SW 1271 (cell line): ENCODE results near the gene OSBPL6.
"Not testable (repeated sequence)": the region's sequence is repeated elsewhere in the genome, so short reads cannot be mapped to it uniquely, and the experiment has no call there.

ENCODE experiments used
- DNase-seq, 2 experiments: peaks; one replicate each; lab custom pipeline; 2025; lab: John Stamatoyannopoulos, UW

Gene OSBPL6

DNA sequence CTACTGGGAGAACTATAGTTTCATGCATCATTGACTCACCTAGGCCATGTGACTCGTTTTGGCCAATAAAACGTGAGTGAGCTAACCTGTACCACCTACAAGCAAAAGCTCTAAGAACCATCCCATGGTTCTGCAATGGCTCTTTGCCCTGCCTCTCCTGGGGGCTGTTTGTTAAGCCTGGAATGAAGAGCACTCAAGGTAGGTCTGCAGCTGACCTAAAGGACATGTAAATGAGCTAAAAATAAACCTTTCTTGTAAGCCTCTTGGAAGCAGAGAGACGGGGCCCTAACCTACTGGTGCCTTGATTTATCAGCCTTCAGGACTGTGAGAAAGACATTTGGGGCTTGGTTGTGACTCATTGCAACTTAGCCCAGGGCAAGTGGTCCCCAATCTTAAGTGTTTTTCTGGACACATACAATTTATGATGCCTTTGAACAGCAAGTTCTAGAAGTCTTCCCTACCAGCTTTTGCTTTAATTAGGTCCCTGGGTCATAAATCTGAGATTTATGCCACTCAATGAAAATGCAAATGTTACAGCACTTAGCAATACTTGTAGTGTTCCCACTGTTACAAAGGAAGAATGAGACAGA is 107.4 kb downstream of the OSBPL6 start:
- no peak for DNase-seq

DNA sequence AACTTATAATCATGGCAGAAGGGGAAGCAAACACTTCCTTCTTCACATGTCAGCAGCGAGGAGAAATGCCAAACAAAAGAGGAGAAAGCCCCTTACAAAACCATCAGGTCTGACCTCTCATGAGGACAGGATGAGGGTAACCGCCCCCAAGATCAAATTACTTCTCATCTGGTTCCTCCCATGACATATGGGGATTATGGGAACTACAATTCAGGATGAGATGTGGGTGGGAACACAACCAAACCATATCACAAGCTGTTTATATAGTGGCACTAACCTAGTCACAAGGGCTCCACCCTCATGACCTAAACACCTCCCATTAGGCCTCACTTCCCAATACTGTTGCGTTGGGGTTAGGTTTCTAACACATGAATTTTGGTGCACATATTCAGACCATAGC is 110.0 kb downstream of the OSBPL6 start:
- no peak for DNase-seq

DNA sequence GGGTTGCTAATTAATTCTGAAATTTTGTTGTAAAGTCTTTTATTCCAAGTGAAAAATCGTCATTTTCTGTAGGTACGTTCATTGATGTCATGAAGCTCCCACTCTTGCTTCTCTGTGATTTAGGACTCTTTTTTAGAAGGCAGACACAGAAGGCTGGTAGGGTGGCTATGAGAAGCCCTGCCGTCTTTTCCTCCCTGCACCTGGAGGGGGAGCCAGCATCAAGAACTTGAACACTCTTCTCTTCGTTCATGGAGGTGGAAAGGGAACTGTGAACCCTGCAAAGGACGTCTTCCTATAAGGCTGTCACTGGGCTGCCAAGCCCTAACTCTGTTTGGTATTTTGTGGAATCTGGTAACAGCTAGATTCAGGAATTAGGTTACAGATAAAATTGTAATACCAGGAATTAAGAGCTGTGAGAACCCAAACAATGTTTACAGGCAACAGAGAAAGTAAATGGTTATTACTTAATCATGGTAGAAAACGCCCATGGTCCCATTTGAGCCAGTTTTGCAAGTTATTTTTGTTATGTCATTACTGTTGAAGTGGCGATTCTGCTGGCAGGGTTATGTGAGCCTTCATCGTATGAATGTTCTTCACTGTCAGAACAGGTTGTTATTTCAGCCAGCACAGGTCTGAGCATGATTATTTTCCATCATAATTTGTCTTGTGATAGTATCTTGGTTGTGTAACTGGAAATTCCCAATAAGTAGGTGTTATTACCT is 112.2 kb downstream of the OSBPL6 start:
- DNase-seq: peak in 1 of 2 experiments; percentile 8

DNA sequence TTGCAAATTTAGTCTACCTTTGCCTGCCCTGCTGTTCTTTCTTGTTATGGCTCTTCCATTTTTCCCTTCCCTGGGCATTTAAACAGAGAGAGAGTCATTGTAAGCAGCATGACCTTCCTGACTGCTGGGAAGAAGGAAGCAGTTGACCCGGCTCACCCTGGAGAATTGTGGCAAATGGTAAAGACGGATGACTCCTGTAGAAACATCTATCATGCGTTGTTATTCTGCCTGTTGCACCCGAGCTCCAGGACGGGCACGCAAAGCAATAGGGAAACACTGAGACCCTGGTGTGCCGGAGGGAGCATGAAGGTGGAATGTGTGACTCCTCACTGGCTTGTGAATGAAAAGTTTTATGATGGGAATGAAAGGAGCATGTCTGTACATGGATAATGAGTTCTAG is 113.3 kb downstream of the OSBPL6 start:
- no peak for DNase-seq

DNA sequence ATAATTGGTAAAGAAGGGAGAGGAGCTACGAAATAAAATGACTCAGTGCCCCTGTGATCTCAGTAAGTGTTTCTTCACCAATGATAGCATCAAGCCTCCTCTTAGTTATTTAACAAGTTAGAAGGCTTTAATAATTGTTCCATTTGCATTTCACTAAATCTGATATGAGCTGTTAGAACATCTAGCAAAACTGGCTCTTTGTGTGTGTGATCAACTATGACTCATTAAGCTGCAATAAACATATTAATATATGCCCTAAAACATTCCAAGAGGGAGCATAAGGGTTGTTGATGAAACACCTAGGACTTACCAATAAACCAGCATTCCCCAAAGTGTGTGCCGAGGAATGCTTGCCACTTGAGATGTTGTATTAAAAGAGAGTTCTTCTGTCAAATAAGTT is 115.2 kb downstream of the OSBPL6 start:
- no peak for DNase-seq

DNA sequence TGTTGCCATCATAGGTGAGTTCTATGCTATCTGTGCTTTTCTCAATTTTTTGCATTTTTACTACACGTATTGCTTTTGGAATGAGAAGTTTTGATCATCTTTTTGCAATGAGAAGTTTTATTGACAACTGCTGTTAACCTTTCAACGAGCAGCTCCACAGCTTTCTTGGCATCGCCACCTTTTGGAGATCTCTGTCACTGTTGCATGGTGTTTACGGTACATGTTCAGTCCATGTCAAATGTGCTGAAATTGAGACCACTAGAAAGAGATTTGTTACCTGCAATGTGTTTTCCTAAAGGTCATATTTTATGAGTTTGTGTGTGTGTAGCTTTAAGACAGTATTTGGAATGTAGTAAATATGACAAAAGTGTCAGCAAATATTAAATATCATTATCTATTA is 120.8 kb downstream of the OSBPL6 start:
- DNase-seq: no peak

DNA sequence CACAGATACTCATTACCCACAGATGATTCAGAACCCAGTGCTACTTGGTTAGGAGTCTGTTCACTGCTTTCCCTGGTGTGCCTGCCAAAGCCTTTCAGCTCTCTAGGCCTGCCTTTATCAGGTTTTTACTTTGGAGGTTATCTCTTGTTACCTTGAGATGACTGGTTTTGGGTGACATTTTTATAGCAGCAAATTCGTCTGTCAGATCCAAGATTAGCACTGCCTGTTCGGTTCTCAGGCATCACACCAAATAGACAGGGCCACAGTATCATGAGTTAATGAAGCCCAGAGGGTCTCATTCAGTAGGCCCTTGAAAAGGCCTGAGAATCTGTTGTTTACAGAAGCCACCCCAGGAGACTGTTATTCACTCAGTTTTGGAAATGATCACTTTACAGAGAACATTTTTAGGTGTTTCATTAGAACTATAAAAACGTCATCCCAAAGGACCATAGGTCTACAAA is 121.2 kb downstream of the OSBPL6 start:
- no peak for DNase-seq

DNA sequence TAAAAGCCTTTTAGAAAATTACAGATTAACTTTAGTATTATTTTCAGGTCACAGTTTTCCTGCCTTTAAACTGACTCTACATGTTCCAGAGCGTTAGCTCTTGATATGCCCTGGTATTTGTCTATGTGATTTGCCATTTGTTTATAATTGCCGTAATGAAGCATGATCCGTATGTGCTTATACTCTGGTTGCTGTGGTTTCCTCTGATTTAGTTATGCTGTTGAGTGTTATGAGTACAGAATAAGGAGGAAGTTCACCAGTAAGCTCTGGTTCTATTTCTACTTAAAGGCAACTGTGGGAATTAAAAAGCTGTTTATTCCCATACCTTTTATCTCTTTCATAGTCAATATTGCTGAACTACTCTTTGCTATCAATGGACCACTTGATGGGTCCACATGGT is 123.5 kb downstream of the OSBPL6 start:
- no peak for DNase-seq

DNA sequence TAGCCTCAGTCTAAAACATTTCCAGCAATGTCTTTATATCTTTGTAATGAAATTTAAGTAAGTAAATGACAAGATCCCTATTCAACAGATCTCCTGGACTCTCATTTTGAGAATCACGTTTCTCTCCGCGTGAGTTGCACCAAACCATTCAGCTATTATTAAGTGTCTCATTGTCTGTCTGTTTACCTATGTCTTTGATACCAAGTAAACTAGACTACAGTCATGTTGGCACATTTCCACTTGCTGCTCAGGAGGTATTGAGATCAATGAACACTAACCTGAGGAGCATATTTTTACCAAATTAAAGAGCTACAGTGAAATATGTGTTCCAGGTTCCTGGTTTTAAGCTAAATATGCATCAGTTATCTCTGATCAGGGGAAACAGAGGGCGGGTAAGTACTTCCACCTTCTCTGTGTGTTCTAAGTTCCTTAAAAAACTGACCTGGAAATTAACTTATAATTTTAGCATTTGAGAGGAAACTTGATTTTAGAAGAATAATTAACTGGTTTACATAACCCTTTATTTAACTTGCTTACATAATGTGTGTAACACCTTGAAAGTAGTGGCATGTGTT is 125.8 kb downstream of the OSBPL6 start:
- DNase-seq: no peak

DNA sequence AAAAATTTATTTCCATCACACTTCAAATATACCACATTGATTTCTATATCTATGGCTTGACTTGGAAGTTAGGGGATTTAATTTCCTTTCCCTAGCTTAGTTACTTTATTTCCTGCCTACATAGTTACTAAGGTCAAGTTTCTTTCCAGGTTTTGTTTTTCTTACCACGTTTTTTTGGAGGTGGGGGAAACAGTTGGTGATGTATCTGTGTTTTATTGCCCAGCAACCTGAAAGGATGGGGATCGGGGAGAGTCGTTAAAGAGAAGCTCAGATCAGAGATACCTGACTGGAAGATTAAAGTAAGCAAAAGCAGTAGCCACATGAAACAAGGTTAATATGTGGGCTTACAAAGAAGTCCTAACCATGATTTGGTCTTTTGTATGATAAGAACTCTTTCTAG is 127.8 kb downstream of the OSBPL6 start:
- DNase-seq: no peak

DNA sequence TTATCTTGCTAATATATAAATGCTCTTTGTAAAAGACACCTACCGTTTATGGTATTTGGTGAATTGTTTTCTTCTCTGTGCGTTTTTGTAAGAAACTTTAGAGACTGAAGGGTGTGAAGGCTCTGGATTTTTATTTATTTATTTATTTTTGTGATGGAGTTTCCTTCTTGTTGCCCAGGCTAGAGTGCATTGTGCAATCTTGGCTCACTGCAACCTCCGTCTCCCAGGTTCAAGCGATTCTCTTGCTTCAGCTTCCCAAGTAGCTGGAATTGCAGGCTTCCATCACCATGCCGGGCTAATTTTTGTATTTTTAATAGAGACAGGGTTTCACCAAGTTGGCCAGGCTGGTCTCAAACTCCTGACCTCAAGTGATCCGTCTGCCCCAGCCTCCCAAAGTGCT is 129.0 kb downstream of the OSBPL6 start:
- DNase-seq: not testable (repeated sequence)

DNA sequence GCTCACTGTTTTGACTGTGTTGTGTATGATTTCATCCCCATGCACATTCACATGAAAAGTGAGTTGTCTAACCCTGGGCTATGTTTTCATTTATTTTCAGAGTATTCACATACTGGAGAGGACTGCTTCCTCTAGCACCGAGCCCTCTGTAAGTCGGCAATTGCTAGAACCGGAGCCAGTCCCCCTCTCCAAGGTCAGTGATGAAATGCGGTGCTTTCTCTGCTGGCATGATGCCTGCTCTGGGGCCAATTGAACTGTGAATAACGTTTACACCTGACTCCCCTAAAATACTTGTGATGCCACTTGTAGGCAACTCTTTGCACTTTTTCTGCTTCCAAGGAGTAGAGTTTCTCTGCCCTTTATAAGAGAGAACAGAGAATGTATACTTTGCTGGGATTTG is 129.8 kb downstream of the OSBPL6 start:
- DNase-seq: no peak

DNA sequence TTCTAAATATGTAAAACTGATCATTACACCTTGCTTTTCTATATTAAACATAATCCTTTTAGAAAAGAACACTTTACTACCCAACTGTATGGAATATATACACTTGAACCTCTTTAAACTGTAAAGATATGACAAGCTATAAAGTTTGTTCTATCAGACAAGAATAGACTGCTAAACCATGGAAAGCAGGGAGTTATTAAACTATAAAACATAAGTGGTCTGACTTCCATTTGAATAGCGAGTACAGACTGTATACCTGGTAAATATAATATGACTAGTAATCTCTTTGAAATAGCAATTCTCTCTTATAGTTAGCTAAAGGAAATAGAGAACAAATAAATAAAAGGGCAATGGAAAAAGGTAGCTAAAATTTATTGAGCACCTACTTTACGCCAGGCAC is 131.0 kb downstream of the OSBPL6 start:
- DNase-seq: no peak

DNA sequence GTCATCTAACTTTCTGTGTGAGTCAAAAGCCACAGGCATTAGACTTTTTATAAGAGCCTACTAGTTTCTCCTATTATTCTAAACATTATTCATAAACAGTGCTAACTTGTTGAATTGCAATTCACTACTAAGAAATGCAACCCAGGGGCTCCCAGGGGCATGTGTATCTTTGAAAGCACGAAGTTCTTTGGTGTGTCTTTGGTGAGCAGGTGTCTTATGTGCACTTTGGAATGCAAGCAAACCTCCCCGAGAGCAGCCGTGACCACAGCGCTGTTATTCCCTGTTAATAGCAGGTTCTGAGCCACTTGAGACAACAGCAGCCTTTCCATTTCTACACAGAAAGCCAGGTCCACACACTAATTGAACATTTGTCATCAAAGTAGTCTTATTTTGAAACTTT is 133.2 kb downstream of the OSBPL6 start:
- DNase-seq: no peak

DNA sequence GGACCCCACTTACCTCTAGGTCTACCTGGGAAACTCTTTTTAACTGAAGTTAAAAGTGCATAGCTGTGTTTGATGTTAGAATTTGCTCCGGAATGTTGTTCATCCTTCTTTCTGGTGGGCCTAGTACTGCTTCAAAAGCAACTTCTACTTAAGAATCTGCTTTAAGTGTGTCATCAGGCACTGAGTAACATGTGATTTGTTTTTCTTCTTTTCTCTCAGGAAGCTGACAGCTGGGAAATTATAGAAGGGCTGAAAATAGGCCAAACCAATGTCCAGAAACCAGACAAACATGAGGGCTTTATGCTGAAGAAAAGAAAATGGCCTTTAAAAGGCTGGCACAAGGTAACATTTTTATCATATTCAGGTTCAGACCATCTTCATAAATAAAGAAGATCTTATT is 133.7 kb downstream of the OSBPL6 start:
- no peak for DNase-seq

DNA sequence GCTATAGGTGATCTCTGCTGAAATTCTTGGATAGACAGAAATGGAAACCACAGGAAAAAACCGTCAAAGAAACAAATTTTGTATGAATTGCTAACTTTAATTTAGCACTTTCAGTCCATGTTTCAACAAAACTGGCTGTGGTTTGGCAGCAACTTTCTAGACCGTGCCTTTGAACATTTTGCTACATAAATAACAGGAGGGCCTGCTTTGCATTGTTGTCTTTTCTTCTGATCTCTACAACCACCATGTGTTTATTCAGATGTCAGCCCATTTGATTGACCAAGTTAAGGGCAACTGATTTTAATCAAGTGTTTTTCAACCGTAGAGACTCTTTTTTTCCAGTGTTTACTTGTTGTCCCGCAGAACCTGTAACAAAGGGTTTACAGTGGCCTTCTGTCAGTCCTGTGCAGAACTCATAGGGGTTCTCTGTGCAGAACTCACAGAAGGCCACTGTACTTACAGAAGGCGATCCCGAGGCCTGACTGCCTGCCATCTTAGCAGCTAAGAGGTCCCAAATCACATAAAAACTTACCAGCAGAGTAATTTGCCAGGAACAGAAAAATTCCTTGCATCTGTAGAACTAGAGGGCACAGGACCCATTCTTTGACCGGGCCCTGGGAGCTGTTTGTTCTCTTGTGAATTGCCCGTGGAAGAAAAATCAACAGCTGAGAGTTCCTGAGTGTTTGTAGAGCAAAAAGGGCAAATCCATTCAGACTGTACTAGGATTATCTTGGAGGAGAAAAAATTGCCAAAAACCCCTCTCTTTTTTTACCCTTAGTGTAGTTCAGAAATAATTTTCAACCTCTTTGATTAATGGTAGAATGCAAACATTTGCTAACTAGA is 136.1 kb downstream of the OSBPL6 start:
- DNase-seq: no peak

DNA sequence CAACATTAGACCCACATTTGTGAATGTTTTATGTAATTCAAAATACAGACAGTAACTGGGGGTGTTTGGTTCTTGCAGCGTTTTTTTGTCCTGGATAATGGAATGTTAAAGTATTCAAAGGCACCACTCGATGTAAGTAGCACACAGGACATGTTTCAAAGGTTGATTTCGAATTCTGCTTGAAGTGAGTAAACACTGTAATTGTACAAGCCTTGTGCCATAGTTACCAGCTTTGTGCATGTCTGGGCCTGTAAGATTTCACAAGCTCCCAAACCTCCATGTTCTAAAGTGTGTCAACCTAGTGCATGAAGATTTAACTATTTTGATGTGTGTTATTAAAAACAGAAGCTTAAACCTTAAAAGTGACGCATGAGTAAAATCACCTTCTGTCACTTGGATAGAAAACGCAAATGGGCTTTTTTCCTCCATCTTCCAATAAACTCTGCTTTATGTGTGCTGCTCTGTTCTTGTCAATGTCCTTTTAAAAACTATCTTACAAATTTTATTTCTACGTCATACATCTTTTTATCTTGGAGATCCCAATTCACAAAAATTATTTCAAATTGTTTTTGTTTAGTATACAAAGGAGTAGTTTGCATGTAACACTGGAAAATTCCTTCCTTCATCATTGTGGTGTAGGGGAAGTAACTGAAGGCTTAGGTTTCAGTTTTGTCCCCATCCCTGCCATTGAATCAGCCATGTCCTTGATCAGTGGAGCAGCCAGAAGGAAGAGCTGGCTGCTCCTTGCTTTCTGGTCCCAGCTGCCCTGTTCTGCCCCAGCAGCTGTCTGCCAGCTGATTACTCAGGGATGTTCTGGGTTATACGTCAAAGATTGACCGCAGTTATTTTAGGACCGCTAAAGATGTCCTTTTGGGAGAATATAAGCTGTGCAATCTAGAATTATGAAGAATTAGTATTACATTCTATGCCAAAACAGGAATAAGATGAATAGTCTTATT is 137.4 kb downstream of the OSBPL6 start:
- DNase-seq: no peak

DNA sequence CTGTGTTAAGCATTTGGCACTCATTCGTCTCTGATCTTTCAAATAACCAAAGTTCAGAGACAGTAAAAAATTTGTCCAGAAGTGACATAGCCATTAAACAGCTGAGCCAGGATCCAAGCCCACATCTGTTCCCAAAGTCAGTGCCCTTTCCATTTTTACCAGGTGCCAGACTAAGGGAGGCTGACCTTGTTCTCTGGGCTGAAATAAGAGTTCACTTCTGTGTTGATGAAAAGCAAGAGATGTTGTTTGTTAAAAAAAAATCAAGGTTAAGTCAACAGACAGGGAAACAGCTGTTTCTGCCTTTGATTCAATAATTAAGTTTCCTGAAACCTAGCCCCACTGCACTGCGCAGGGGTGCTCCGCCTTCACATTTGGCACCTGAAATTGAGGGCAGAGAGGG is 139.5 kb downstream of the OSBPL6 start:
- DNase-seq: no peak

DNA sequence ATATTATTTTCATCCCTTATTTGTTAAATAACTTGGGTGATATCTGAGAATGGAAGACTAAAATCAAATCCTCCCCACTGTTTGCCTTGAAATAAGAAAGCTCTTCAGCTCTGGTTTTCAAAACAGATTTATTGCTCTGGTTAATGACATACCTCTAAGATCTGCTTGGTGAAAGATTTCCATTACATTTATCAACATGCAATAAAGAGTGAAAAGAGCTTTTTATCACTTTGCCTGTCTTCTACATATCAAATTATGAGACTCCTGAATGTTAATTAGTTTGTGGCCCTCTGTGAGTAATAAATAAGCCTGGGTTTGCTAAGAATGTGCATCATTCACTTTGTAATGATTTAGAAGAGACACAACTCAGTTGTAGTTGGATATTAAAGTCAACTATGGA is 140.9 kb downstream of the OSBPL6 start:
- DNase-seq: no peak

DNA sequence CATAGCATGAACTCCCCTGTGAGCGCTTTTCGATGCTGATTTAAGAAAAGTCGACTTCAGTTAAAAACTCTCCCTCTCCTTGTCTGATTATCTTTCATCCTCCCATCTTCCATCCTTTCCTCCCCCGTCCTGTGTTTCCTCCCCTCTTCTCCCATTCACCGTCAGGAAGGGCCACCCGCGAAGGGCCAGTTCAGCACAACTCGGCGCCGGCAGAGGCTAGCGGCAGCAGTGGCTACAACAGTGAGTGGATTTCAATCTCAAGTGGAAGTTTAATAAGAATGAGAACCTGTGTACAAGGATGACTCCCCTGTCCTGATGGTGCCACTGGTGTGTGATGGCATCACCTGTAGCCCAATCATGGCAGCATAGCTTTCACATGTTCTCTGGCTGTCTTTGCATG is 149.8 kb downstream of the OSBPL6 start:
- no peak for DNase-seq

DNA sequence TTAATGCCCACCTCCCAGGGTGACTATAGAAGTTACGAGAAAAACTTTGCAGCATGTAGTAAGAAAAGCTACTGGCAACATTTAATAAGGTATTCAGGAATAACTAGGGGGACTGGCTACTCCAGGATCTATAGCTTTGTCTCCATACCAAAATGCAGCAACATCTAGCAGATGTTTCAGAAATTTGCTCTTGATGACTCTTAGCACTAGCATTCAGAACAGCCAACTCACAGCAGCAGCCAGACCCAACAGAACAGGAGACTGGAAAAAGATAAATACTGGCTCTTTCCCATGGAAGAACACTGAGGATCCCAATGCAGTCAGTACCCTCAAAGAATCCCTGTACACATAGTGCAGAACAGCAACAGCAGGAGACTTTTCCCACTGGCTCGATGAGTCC is 151.6 kb downstream of the OSBPL6 start:
- DNase-seq: no peak

DNA sequence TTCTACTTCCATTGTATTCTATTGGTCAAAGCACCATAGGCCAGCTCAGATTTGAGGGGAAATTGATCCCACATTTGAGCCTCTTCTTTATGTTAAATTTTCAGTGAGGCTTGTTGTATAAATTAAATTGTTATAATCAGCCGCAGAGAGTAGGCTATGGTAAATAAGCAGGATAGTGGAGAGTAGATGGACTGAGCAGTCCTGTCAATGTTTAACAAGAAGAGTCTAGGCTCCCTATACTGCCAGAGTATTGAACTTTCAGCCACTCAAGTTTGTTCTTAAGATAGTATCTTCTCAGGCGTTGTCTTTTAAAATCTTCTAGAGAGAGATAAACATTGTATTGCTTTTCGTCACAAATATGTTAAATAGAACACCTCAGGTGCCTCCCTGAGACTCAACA is 155.7 kb downstream of the OSBPL6 start:
- no peak for DNase-seq
